PFSK-1 (cell line): Measurements from ENCODE around the gene LSM8.

Experiments
- FOXP2 ChIP-seq: optimal IDR thresholded peaks from 2 replicates; pipeline ENCODE3; 2011; ENCODE audit warnings: borderline replicate concordance, control low read depth, inconsistent platforms; ENCODE audit not compliant: insufficient read depth; ENCODE audit errors: extremely low read length, extremely low read depth
- POLR2AphosphoS5 ChIP-seq: IDR thresholded peaks from 2 replicates; pipeline ENCODE4 v1.6.1; 2012; ENCODE audit warnings: low read depth, mild to moderate bottlenecking, control low read depth, low read length, moderate library complexity
- SIN3A ChIP-seq: IDR thresholded peaks from 2 replicates; pipeline ENCODE4 v1.6.1; 2012; ENCODE audit warnings: mild to moderate bottlenecking, low read length, moderate library complexity, borderline replicate concordance; ENCODE audit not compliant: insufficient read depth
- TAF1 ChIP-seq: IDR thresholded peaks from 2 replicates; pipeline ENCODE4 v1.6.1; 2012; ENCODE audit warnings: low read length, control low read depth, borderline replicate concordance; ENCODE audit not compliant: insufficient read depth
- TF ChIP-seq, protein P1 (sequence below), 2 experiments: IDR thresholded peaks; 2 replicates each; pipeline versions ENCODE4 v1.6.1 to v1.8.0; 2011 to 2012; ENCODE audit warnings: low read depth in 2 of 2, low read length in 2 of 2, control low read depth in 1 of 2, inconsistent platforms in 1 of 2, mild to moderate bottlenecking in 1 of 2, moderate library complexity in 1 of 2; ENCODE audit not compliant: insufficient read depth in 1 of 2

DNA sequence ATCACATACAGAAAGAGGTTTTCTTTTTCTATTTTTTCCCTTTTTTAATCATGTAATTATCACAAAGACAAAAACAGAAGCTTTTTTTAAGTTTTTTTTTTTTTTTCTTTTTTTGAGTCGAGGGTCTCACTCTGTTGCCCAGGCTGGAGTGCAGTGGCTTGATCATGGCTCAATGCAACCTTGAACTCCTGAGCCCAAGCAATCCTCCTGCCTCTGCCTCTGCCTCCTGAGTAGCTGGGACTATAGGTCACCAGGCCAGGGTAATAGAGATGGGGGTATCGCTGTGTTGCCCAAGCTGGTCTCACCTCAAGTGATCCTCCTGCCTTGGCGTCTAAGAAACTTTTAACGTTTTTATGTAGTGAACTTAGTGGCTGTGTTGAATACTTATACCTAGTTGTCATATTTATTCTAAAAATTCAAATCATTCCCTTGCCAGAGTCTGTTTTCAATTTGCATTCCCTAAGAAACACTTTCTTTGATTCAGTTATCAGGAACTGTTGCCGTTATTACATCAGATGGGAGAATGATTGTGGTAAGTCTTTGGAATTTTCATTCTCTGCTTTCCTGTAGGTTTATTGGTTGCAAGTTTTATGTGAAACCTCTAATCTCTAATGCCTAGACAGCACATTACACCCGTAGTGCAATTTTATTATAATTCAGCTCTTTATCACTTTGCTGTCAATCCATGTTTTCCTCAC is 1.3 kb downstream of the LSM8 start:
- no peak for TF ChIP-seq TAF1
- TF ChIP-seq SIN3A, result no peak
- TF ChIP-seq POLR2AphosphoS5, result no peak
- TF ChIP-seq, protein P1, sequence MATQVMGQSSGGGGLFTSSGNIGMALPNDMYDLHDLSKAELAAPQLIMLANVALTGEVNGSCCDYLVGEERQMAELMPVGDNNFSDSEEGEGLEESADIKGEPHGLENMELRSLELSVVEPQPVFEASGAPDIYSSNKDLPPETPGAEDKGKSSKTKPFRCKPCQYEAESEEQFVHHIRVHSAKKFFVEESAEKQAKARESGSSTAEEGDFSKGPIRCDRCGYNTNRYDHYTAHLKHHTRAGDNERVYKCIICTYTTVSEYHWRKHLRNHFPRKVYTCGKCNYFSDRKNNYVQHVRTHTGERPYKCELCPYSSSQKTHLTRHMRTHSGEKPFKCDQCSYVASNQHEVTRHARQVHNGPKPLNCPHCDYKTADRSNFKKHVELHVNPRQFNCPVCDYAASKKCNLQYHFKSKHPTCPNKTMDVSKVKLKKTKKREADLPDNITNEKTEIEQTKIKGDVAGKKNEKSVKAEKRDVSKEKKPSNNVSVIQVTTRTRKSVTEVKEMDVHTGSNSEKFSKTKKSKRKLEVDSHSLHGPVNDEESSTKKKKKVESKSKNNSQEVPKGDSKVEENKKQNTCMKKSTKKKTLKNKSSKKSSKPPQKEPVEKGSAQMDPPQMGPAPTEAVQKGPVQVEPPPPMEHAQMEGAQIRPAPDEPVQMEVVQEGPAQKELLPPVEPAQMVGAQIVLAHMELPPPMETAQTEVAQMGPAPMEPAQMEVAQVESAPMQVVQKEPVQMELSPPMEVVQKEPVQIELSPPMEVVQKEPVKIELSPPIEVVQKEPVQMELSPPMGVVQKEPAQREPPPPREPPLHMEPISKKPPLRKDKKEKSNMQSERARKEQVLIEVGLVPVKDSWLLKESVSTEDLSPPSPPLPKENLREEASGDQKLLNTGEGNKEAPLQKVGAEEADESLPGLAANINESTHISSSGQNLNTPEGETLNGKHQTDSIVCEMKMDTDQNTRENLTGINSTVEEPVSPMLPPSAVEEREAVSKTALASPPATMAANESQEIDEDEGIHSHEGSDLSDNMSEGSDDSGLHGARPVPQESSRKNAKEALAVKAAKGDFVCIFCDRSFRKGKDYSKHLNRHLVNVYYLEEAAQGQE (IDR thresholded peaks at IDR 0.05; ENCODE audit: insufficient read depth in 1 of 2, low read depth in 2 of 2, low read length in 2 of 2), result no peak
- no peak for TF ChIP-seq FOXP2
